Activated CD8-positive, alpha-beta T cell treated with anti-CD3 and anti-CD28 coated beads, Interleukin-2, amount 10 ng/mL, durations not matched to agents 7 days and 5 days (primary cell): Measurements from ENCODE around the gene CAMK4. TPM values are rescaled to one million over a fixed set of nuclear protein-coding genes. Genes with fewer than 3 reads are reported as not detected.

Experiments used
- ATAC-seq: fragments of 150-1000 bp; cut with Tn5 transposase; one replicate; pipeline ENCODE4 v1.10.0; 2021; ENCODE audit warnings: moderate library complexity
- CTCF ChIA-PET: fragments of 350-600 bp; sonication (Branson Sonifier 250); formaldehyde crosslinking; loops from one replicate; lab custom pipeline; 2021; ENCODE audit warnings: antibody characterized with exemption; lab: Charles Lee
- POLR2A ChIA-PET: fragments of 350-600 bp; sonication (Branson Sonifier 250); formaldehyde crosslinking; loops from one replicate; lab custom pipeline; 2021; ENCODE audit warnings: antibody characterized with exemption; lab: Charles Lee
- DNase-seq: peaks from one replicate; pipeline ENCODE4 v3.0.0-alpha.2; 2020
- H3K27ac Mint-ChIP-seq: one replicate; pipeline ENCODE4 v1.8.0; 2021; ENCODE audit warnings: mild to moderate bottlenecking, mixed read lengths
- H3K27me3 Mint-ChIP-seq: one replicate; pipeline ENCODE4 v1.8.0; 2021; ENCODE audit warnings: low read depth, mixed read lengths
- H3K36me3 Mint-ChIP-seq: one replicate; pipeline ENCODE4 v1.8.0; 2021; ENCODE audit warnings: low read depth, mixed read lengths
- H3K4me1 Mint-ChIP-seq: one replicate; pipeline ENCODE4 v1.8.0; 2021; ENCODE audit warnings: low read depth, mixed read lengths
- H3K4me3 Mint-ChIP-seq: one replicate; pipeline ENCODE4 v1.8.0; 2021; ENCODE audit warnings: mild to moderate bottlenecking, mixed read lengths
- H3K9me3 Mint-ChIP-seq: one replicate; pipeline ENCODE4 v1.8.0; 2022; ENCODE audit warnings: mixed read lengths; ENCODE audit not compliant: insufficient read depth
- total RNA-seq, 2 experiments: library from RNA; stranded (reverse); gene quantifications; one replicate each; pipeline ENCODE4 v1.2.3, GENCODE V29; 2021

CAMK4 gene
- total RNA-seq, 2 experiments from 2014 or later, result 82.7 to 84.9 TPM

- DNase-seq (no peak), ATAC-seq (peak; percentile 38)
- peak overlapping the region; percentile 98 for H3K27ac Mint-ChIP-seq
- ChIA-PET POLR2A (interaction anchor here (0.7 to 1.6 kb wide), 7 partner anchors 11 to 492 kb away, joined by 3 to 11 read pairs (median 4); partner anchors contain the start of gene SLC25A46), CTCF (interaction anchor here (0.6 to 8.9 kb wide), 8 partner anchors 8 to 208 kb away, joined by 3 to 85 read pairs (median 10); no protein-coding TSS in a partner anchor)
- peak overlapping the region; percentile 79 for H3K4me3 Mint-ChIP-seq
- peaks cover 43% of the 10 kb centered on the region for H3K36me3 Mint-ChIP-seq
- peaks cover 66% of the 10 kb centered on the region for H3K4me1 Mint-ChIP-seq
- H3K27me3 Mint-ChIP-seq, result no peaks in the 10 kb centered on the region
- no peaks in the 10 kb centered on the region for H3K9me3 Mint-ChIP-seq
These were observed 6.0 kb downstream of the CAMK4 start for GRCh38 chr5:111229871-111230810.

GRCh38 chr5:111231119-111231518, 6.9 kb downstream of the CAMK4 start:
- POLR2A ChIA-PET, result no interaction called here
- Mint-ChIP-seq H3K27ac (peak overlapping the region; percentile 86), H3K4me3 (peak overlapping the region; percentile 60), H3K27me3 (no peaks in the 10 kb centered on the region), H3K4me1 (peaks cover 76% of the 10 kb centered on the region), H3K9me3 (no peaks in the 10 kb centered on the region), H3K36me3 (peaks cover 45% of the 10 kb centered on the region)
- DNase-seq (no peak), ATAC-seq (peak; percentile 6)
- CTCF ChIA-PET, result interaction anchor here (0.7 to 8.1 kb wide), 7 partner anchors 15 to 73 kb away, joined by 3 to 64 read pairs (median 7); no protein-coding TSS in a partner anchor

GRCh38 chr5:111232311-111233051, 8.3 kb downstream of the CAMK4 start:
- Mint-ChIP-seq H3K4me1 (peaks cover 85% of the 10 kb centered on the region), H3K9me3 (no peaks in the 10 kb centered on the region), H3K27ac (peak overlapping the region; percentile 94), H3K36me3 (peaks cover 41% of the 10 kb centered on the region), H3K27me3 (no peaks in the 10 kb centered on the region), H3K4me3 (peak overlapping the region; percentile 59)
- DNase-seq (peak; percentile 54), ATAC-seq (peak; percentile 35)
- ChIA-PET CTCF (interaction anchor here (0.6 to 8.1 kb wide), 6 partner anchors 8 to 73 kb away, joined by 3 to 64 read pairs (median 5); partner anchors contain the start of gene CAMK4), POLR2A (interaction anchor here (1.4 to 2.7 kb wide), 2 partner anchors 8 to 23 kb away, joined by 9 to 16 read pairs; partner anchors contain the start of gene CAMK4)

GRCh38 chr5:111233052-111233374, 8.8 kb downstream of the CAMK4 start:
- Mint-ChIP-seq H3K36me3 (peaks cover 36% of the 10 kb centered on the region), H3K27me3 (no peaks in the 10 kb centered on the region), H3K9me3 (no peaks in the 10 kb centered on the region), H3K4me1 (peaks cover 85% of the 10 kb centered on the region), H3K27ac (peak overlapping the region; percentile 94), H3K4me3 (peak overlapping the region; percentile 59)
- ChIA-PET CTCF (interaction anchor here (1.0 to 8.1 kb wide), 5 partner anchors 9 to 74 kb away, joined by 3 to 64 read pairs (median 5); partner anchors contain the start of gene CAMK4), POLR2A (interaction anchor here (1.4 to 2.7 kb wide), 2 partner anchors 9 to 22 kb away, joined by 9 to 16 read pairs; partner anchors contain the start of gene CAMK4)
- DNase-seq, result peak; percentile 38
- peak; percentile 13 for ATAC-seq

- ChIA-PET POLR2A (interaction anchor here (2.7 kb wide), 1 partner anchor 10 kb away, joined by 16 read pairs; the partner anchor contains the start of gene CAMK4), CTCF (interaction anchor here (4.4 to 7.8 kb wide), 2 partner anchors 8 to 20 kb away, joined by 31 to 85 read pairs; partner anchors contain the start of gene CAMK4)
- peak overlapping the region; percentile 55 for H3K4me3 Mint-ChIP-seq
These were observed 9.9 kb downstream of the CAMK4 start for GRCh38 chr5:111234125-111234524.

GRCh38 chr5:111235635-111236034, 11.5 kb downstream of the CAMK4 start:
- Mint-ChIP-seq H3K27me3 (no peaks in the 10 kb centered on the region), H3K4me3 (peak overlapping the region; percentile 22), H3K9me3 (no peaks in the 10 kb centered on the region), H3K4me1 (peaks cover 85% of the 10 kb centered on the region), H3K36me3 (peaks cover 35% of the 10 kb centered on the region), H3K27ac (peak overlapping the region; percentile 91)
- CTCF ChIA-PET, result interaction anchor here (0.6 to 7.8 kb wide), 7 partner anchors 10 to 76 kb away, joined by 3 to 85 read pairs (median 22); partner anchors contain the start of gene CAMK4
- DNase-seq, result no peak
- ATAC-seq, result no peak
- POLR2A ChIA-PET, result interaction anchor here (1.3 to 3.9 kb wide), 7 partner anchors 9 to 43 kb away, joined by 3 to 28 read pairs (median 8); partner anchors contain the start of gene CAMK4

More at GRCh38 chr5:111234125-111234524, 9.9 kb downstream of the CAMK4 start:
- ATAC-seq (peak; percentile 13), DNase-seq (no peak)
- Mint-ChIP-seq H3K9me3 (no peaks in the 10 kb centered on the region), H3K4me1 (peaks cover 87% of the 10 kb centered on the region), H3K27ac (peak overlapping the region; percentile 91), H3K36me3 (peaks cover 36% of the 10 kb centered on the region), H3K27me3 (no peaks in the 10 kb centered on the region)

GRCh38 chr5:111236348-111236747, 12.2 kb downstream of the CAMK4 start:
- POLR2A ChIA-PET, result interaction anchor here (1.3 to 3.9 kb wide), 8 partner anchors 9 to 41 kb away, joined by 3 to 28 read pairs (median 9); partner anchors contain the start of gene CAMK4
- CTCF ChIA-PET, result interaction anchor here (1.3 to 7.8 kb wide), 7 partner anchors 10 to 78 kb away, joined by 3 to 85 read pairs (median 22); partner anchors contain the start of gene CAMK4
- Mint-ChIP-seq H3K36me3 (peaks cover 33% of the 10 kb centered on the region), H3K4me3 (peak overlapping the region; percentile 72), H3K9me3 (no peaks in the 10 kb centered on the region), H3K27ac (peak overlapping the region; percentile 91), H3K4me1 (peaks cover 82% of the 10 kb centered on the region), H3K27me3 (no peaks in the 10 kb centered on the region)
- DNase-seq (no peak), ATAC-seq (no peak)

GRCh38 chr5:111236995-111237394, 12.8 kb downstream of the CAMK4 start:
- peak overlapping the region; percentile 72 for H3K4me3 Mint-ChIP-seq
- H3K27ac Mint-ChIP-seq, result peak overlapping the region; percentile 91
- POLR2A ChIA-PET, result interaction anchor here (1.4 to 3.9 kb wide), 5 partner anchors 9 to 17 kb away, joined by 8 to 28 read pairs (median 12); partner anchors contain the start of gene CAMK4
- DNase-seq, result no peak
- no peaks in the 10 kb centered on the region for H3K27me3 Mint-ChIP-seq
- H3K36me3 Mint-ChIP-seq, result peaks cover 34% of the 10 kb centered on the region
- H3K9me3 Mint-ChIP-seq, result no peaks in the 10 kb centered on the region
- peak; percentile 7 for ATAC-seq
- CTCF ChIA-PET, result interaction anchor here (0.8 to 7.8 kb wide), 7 partner anchors 9 to 294 kb away, joined by 3 to 85 read pairs (median 22); partner anchors contain the start of gene CAMK4
- H3K4me1 Mint-ChIP-seq, result peaks cover 82% of the 10 kb centered on the region

GRCh38 chr5:111237470-111237869, 13.3 kb downstream of the CAMK4 start:
- no peaks in the 10 kb centered on the region for H3K9me3 Mint-ChIP-seq
- peak; percentile 17 for ATAC-seq
- H3K36me3 Mint-ChIP-seq, result peaks cover 37% of the 10 kb centered on the region
- H3K4me1 Mint-ChIP-seq, result peaks cover 80% of the 10 kb centered on the region
- CTCF ChIA-PET, result interaction anchor here (0.8 to 7.8 kb wide), 7 partner anchors 9 to 294 kb away, joined by 3 to 85 read pairs (median 22); partner anchors contain the start of gene CAMK4
- peak overlapping the region; percentile 72 for H3K4me3 Mint-ChIP-seq
- H3K27me3 Mint-ChIP-seq, result no peaks in the 10 kb centered on the region
- peak overlapping the region; percentile 91 for H3K27ac Mint-ChIP-seq
- POLR2A ChIA-PET, result interaction anchor here (1.4 to 3.9 kb wide), 5 partner anchors 9 to 17 kb away, joined by 8 to 28 read pairs (median 12); partner anchors contain the start of gene CAMK4
- no peak for DNase-seq

GRCh38 chr5:111238431-111239225, 14.4 kb downstream of the CAMK4 start:
- H3K27ac Mint-ChIP-seq, result peak overlapping the region; percentile 91
- ChIA-PET CTCF (interaction anchor here (1.1 to 7.8 kb wide), 5 partner anchors 11 to 40 kb away, joined by 3 to 85 read pairs (median 31); partner anchors contain the start of gene CAMK4), POLR2A (interaction anchor here (1.4 to 3.9 kb wide), 3 partner anchors 12 to 15 kb away, joined by 5 to 28 read pairs (median 20); partner anchors contain the start of gene CAMK4)
- no peaks in the 10 kb centered on the region for H3K9me3 Mint-ChIP-seq
- no peak for DNase-seq
- peaks cover 83% of the 10 kb centered on the region for H3K4me1 Mint-ChIP-seq
- H3K36me3 Mint-ChIP-seq, result peaks cover 47% of the 10 kb centered on the region
- no peak for ATAC-seq
- H3K27me3 Mint-ChIP-seq, result no peaks in the 10 kb centered on the region
- H3K4me3 Mint-ChIP-seq, result peak overlapping the region; percentile 72
